Measurements from ENCODE around the gene PNMA8C. TPM values are rescaled to one million over a fixed set of nuclear protein-coding genes. Genes with fewer than 3 reads are reported as not detected.

The PNMA8C gene
- total and polyA plus RNA-seq, 2 donors (not counting 3 experiments of a cell fraction or from before 2014, with no cell fraction given), result not detected

Other genes with a start within 250 kb of the PNMA8C start
- not detected in 2 replicates for gene IGFL1, start 199.2 kb downstream of the PNMA8C start, total RNA-seq
- gene IGFL1, start 199.2 kb downstream of the PNMA8C start, polyA plus RNA-seq, result not detected in 2 replicates
- gene HIF3A, start 131.9 kb downstream of the PNMA8C start, total RNA-seq, result 8.1 and 8.5 TPM in 2 replicates
- 5.6 and 8.5 TPM in 2 replicates for gene HIF3A, start 131.9 kb downstream of the PNMA8C start, polyA plus RNA-seq
- gene PPP5C, start 81.8 kb downstream of the PNMA8C start, total RNA-seq, result 102 and 114 TPM in 2 replicates
- 157 and 172 TPM in 2 replicates for gene PPP5C, start 81.8 kb downstream of the PNMA8C start, polyA plus RNA-seq
- gene CCDC8, start 15.4 kb downstream of the PNMA8C start, total RNA-seq, result 0.35 and 0.75 TPM in 2 replicates
- 0.18 and 0.19 TPM in 2 replicates for gene CCDC8, start 15.4 kb downstream of the PNMA8C start, polyA plus RNA-seq
- gene PNMA8A, start 42.6 kb upstream of the PNMA8C start, total RNA-seq, result 0.16 and 0.27 TPM in 2 replicates
- 0.08 and 0.25 TPM in 2 replicates for gene PNMA8A, start 42.6 kb upstream of the PNMA8C start, polyA plus RNA-seq
- gene PNMA8B, start 66.9 kb upstream of the PNMA8C start, total RNA-seq, result 0.11 TPM in 1 of 2 replicates, not detected in the other
- 0.02 TPM in 1 of 2 replicates, not detected in the other for gene PNMA8B, start 66.9 kb upstream of the PNMA8C start, polyA plus RNA-seq
- 305 and 351 TPM in 2 replicates for gene CALM3, start 172.4 kb upstream of the PNMA8C start, total RNA-seq
- 328 and 425 TPM in 2 replicates for gene CALM3, start 172.4 kb upstream of the PNMA8C start, polyA plus RNA-seq
- 0.55 and 1.1 TPM in 2 replicates for gene PTGIR, start 196.2 kb upstream of the PNMA8C start, total RNA-seq
- gene PTGIR, start 196.2 kb upstream of the PNMA8C start, polyA plus RNA-seq, result 2.7 and 3.8 TPM in 2 replicates
- not detected in 2 replicates for gene GNG8, start 207.3 kb upstream of the PNMA8C start, total RNA-seq
- not detected in 2 replicates for gene GNG8, start 207.3 kb upstream of the PNMA8C start, polyA plus RNA-seq
- 0.22 and 0.65 TPM in 2 replicates for gene DACT3, start 232.2 kb upstream of the PNMA8C start, total RNA-seq
- 0.76 and 0.83 TPM in 2 replicates for gene DACT3, start 232.2 kb upstream of the PNMA8C start, polyA plus RNA-seq